Left renal pelvis (tissue), 4 donors: Measurements from ENCODE around the gene FCRLA. TPM values are rescaled to one million over a fixed set of nuclear protein-coding genes. Genes with fewer than 3 reads are reported as not detected.
"Not testable (repeated sequence)": the region's sequence is repeated elsewhere in the genome, so short reads cannot be mapped to it uniquely, and the experiment has no call there.

ENCODE experiments used
- DNase-seq, 4 donors: peaks; one replicate each; pipeline ENCODE4 v3.0.0-alpha.2; 2013; ENCODE audit warnings: low read depth in 4 of 4, low spot score in 3 of 4
- polyA plus RNA-seq, 4 donors: library from polyadenylated mRNA; unstranded; fragments of 120-200 nt; gene quantifications; one replicate each; pipeline ENCODE4 v1.2.1, GENCODE V29; 2013; ENCODE audit not compliant: insufficient read length in 4 of 4

Gene FCRLA
- polyA plus RNA-seq, 4 donors = 0.10 to 0.56 (median 0.23) TPM; not detected in 1

- DNase-seq = peak; percentile 2 to 31 (median 10)
These were observed 4.8 kb upstream of the FCRLA start for GRCh38 chr1:161702250-161702649.

GRCh38 chr1:161705537-161705936 lies 1.5 kb upstream of the FCRLA start:
- DNase-seq = no peak

GRCh38 chr1:161706113-161706481 lies 932 bp upstream of the FCRLA start:
- DNase-seq = no peak

- DNase-seq = no peak
These were observed 474 bp downstream of the FCRLA start for GRCh38 chr1:161707503-161707902.

- DNase-seq = no peak
These were observed 2.3 kb downstream of the FCRLA start for GRCh38 chr1:161709373-161709772.

- DNase-seq = no peak
These were observed 3.5 kb downstream of the FCRLA start for GRCh38 chr1:161710560-161710959.

GRCh38 chr1:161718559-161719324 lies 11.7 kb downstream of the FCRLA start:
- DNase-seq = no peak

- no peak for DNase-seq
These were observed 12.2 kb downstream of the FCRLA start for GRCh38 chr1:161719325-161719611.

GRCh38 chr1:161720422-161720821 lies 13.4 kb downstream of the FCRLA start:
- DNase-seq = no peak

- DNase-seq = no peak
These were observed 14.1 kb downstream of the FCRLA start, which contains the start of gene FCRLB for GRCh38 chr1:161720956-161721737. FCRLB (plus strand) TSS chr1:161721544; CDS start chr1:161722673, 1,129 bp downstream.

- DNase-seq = no peak
These were observed 14.8 kb downstream of the FCRLA start for GRCh38 chr1:161721738-161722343.

GRCh38 chr1:161722406-161722805 lies 15.4 kb downstream of the FCRLA start:
- no peak for DNase-seq

- no peak for DNase-seq
These were observed 16.6 kb downstream of the FCRLA start for GRCh38 chr1:161723459-161724141.

- DNase-seq = not testable (repeated sequence)
These were observed 18.4 kb downstream of the FCRLA start for GRCh38 chr1:161725258-161725907.

- peak in 2 of 4 donors; percentile 27 to 51 for DNase-seq
These were observed 19.0 kb downstream of the FCRLA start for GRCh38 chr1:161725908-161726472.

GRCh38 chr1:161726473-161727255 lies 19.6 kb downstream of the FCRLA start:
- peak; percentile 67 to 82 (median 77) for DNase-seq

- peak in 1 of 4 donors; percentile 29 for DNase-seq
These were observed 20.4 kb downstream of the FCRLA start for GRCh38 chr1:161727256-161727924.

- DNase-seq = no peak
These were observed 21.6 kb downstream of the FCRLA start for GRCh38 chr1:161728376-161729226.
